ENCODE results near the gene PDE4B.

PDE4B gene

GRCh38 chr1:66350001-66350547 is 557.4 kb downstream of the PDE4B start:
- in situ Hi-C loops (cut with MboI; ENCODE audit: low sequenced_read_pairs), result no loop called here

GRCh38 chr1:66351478-66351877 is 558.8 kb downstream of the PDE4B start:
- in situ Hi-C loops (cut with MboI; ENCODE audit: low sequenced_read_pairs), result no loop called here

GRCh38 chr1:66351913-66352312 is 559.2 kb downstream of the PDE4B start:
- in situ Hi-C loops (cut with MboI; ENCODE audit: low sequenced_read_pairs), result no loop called here

GRCh38 chr1:66352792-66353191 is 560.1 kb downstream of the PDE4B start:
- in situ Hi-C loops (cut with MboI; ENCODE audit: low sequenced_read_pairs), result no loop called here

- in situ Hi-C loops (cut with MboI; ENCODE audit: low sequenced_read_pairs), result no loop called here
Measured at GRCh38 chr1:66353257-66353656, 560.6 kb downstream of the PDE4B start.

GRCh38 chr1:66354311-66355201 is 561.9 kb downstream of the PDE4B start:
- in situ Hi-C loops (cut with MboI; ENCODE audit: low sequenced_read_pairs), result no loop called here

GRCh38 chr1:66355756-66356155 is 563.1 kb downstream of the PDE4B start:
- in situ Hi-C loops (cut with MboI; ENCODE audit: low sequenced_read_pairs), result no loop called here

GRCh38 chr1:66356605-66357004 is 563.9 kb downstream of the PDE4B start:
- in situ Hi-C loops (cut with MboI; ENCODE audit: low sequenced_read_pairs), result no loop called here

GRCh38 chr1:66357021-66357420 is 564.3 kb downstream of the PDE4B start:
- in situ Hi-C loops (cut with MboI; ENCODE audit: low sequenced_read_pairs), result no loop called here

- in situ Hi-C loops (cut with MboI; ENCODE audit: low sequenced_read_pairs), result no loop called here
Measured at GRCh38 chr1:66357478-66358197, 564.9 kb downstream of the PDE4B start.

GRCh38 chr1:66359269-66359668 is 566.6 kb downstream of the PDE4B start:
- in situ Hi-C loops (cut with MboI; ENCODE audit: low sequenced_read_pairs), result no loop called here

GRCh38 chr1:66359815-66360214 is 567.1 kb downstream of the PDE4B start:
- in situ Hi-C loops (cut with MboI; ENCODE audit: low sequenced_read_pairs), result no loop called here

GRCh38 chr1:66360285-66360724 is 567.6 kb downstream of the PDE4B start:
- in situ Hi-C loops (cut with MboI; ENCODE audit: low sequenced_read_pairs), result no loop called here

- in situ Hi-C loops (cut with MboI; ENCODE audit: low sequenced_read_pairs), result no loop called here
Measured at GRCh38 chr1:66364578-66365391, 572.1 kb downstream of the PDE4B start.

- in situ Hi-C loops (cut with MboI; ENCODE audit: low sequenced_read_pairs), result no loop called here
Measured at GRCh38 chr1:66365635-66366034, 572.9 kb downstream of the PDE4B start.

GRCh38 chr1:66366634-66367033 is 573.9 kb downstream of the PDE4B start:
- in situ Hi-C loops (cut with MboI; ENCODE audit: low sequenced_read_pairs), result no loop called here

- in situ Hi-C loops (cut with MboI; ENCODE audit: low sequenced_read_pairs), result no loop called here
Measured at GRCh38 chr1:66367369-66367768, 574.7 kb downstream of the PDE4B start.

GRCh38 chr1:66368261-66368660 is 575.6 kb downstream of the PDE4B start:
- in situ Hi-C loops (cut with MboI; ENCODE audit: low sequenced_read_pairs), result no loop called here

- in situ Hi-C loops (cut with MboI; ENCODE audit: low sequenced_read_pairs), result no loop called here
Measured at GRCh38 chr1:66370462-66370971, 577.8 kb downstream of the PDE4B start.

GRCh38 chr1:66371233-66372005 is 578.7 kb downstream of the PDE4B start:
- in situ Hi-C loops (cut with MboI; ENCODE audit: low sequenced_read_pairs), result no loop called here
